ENCODE results near the gene GNG12. TPM values are rescaled to one million over a fixed set of nuclear protein-coding genes. Genes with fewer than 3 reads are reported as not detected.

The GNG12 gene
- total RNA-seq, 4 donors from 2014 or later = 89.6 to 129 (median 90.9) TPM

DNA sequence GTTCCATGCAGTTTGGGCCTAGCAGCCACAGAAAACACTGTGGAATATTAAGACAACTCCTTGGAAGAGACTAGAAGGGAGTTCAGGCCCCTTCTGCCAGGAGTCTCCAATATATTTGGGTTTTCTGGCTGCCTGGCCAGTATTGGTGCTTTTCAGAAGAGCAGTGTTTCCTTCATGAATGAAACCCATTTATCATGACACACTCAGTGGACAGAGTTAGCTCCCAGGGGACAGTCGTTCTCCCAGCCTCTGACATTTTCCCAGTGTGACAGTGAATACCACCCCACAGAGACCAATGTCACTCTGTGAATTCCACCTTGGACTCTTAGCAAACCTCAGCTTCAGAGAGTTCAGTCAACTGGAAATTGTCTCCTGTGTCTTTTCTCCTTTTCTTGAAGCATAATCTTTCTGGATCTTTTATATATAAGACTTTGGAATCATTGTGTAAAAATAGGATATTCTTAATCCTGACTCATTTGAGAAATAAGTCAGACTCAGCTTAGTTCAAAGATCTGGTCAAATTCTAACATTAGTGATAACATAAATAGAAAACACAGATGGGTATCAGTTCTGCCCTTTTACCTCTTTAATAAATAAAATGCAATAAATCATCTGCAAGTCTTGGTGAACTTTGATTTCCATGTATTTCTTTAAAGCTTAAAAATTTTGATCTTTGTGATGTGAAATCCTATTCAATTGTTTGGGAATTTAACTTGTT is 40.4 kb downstream of the GNG12 start:
- Histone ChIP-seq H3K4me3 (no peak overlapping the region), H3K4me1 (peaks cover 46% of the 10 kb centered on the region)
- WGBS = 65% methylated on average over 1 of the region's 1 CpG

DNA sequence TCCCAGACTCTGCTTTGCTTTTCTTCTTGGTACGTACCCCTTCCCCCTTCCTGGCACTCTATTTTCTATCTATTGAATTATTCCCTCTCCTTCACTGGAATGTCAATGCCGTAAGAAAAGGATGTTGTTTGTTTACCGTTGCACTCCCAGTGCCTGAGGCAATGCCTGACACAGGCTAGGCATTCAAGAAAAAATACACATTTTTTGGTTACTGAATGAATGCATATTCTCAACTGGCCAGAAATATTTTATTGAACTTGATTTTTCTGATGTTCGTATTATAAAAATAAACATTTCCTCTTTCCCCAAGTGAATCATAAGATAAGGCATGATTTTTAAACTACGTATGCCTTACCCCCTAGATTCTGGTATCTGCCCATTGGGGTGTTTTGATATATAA is 41.2 kb downstream of the GNG12 start:
- DNase-seq (ENCODE audit: low spot score in 2 of 2) = no peak
- H3K4me3 ChIP-seq = no peak overlapping the region
- H3K9me3 ChIP-seq = no peaks in the 10 kb centered on the region
- peaks cover 46% of the 10 kb centered on the region for H3K4me1 ChIP-seq
- no peaks in the 10 kb centered on the region for H3K27me3 ChIP-seq
- peak overlapping the region; percentile 50 for H3K27ac ChIP-seq
- no peak for TF ChIP-seq POLR2A (IDR thresholded peaks at IDR 0.05)
- no peak for TF ChIP-seq POLR2AphosphoS5 (IDR thresholded peaks at IDR 0.05)
- TF ChIP-seq, protein P1, sequence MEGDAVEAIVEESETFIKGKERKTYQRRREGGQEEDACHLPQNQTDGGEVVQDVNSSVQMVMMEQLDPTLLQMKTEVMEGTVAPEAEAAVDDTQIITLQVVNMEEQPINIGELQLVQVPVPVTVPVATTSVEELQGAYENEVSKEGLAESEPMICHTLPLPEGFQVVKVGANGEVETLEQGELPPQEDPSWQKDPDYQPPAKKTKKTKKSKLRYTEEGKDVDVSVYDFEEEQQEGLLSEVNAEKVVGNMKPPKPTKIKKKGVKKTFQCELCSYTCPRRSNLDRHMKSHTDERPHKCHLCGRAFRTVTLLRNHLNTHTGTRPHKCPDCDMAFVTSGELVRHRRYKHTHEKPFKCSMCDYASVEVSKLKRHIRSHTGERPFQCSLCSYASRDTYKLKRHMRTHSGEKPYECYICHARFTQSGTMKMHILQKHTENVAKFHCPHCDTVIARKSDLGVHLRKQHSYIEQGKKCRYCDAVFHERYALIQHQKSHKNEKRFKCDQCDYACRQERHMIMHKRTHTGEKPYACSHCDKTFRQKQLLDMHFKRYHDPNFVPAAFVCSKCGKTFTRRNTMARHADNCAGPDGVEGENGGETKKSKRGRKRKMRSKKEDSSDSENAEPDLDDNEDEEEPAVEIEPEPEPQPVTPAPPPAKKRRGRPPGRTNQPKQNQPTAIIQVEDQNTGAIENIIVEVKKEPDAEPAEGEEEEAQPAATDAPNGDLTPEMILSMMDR (IDR thresholded peaks at IDR 0.05) = no peak
- no peak for TF ChIP-seq EP300 (IDR thresholded peaks at IDR 0.05)
- WGBS = 46% methylated on average over 5 of the region's 5 CpGs
- no peaks in the 10 kb centered on the region for H3K36me3 ChIP-seq

More for the DNA sequence above, 40.4 kb downstream of the GNG12 start:
- TF ChIP-seq, protein P1 (IDR thresholded peaks at IDR 0.05) = no peak
- TF ChIP-seq POLR2A (IDR thresholded peaks at IDR 0.05) (no peak), POLR2AphosphoS5 (IDR thresholded peaks at IDR 0.05) (no peak), EP300 (IDR thresholded peaks at IDR 0.05) (no peak)
- peak overlapping the region; percentile 50 for H3K27ac ChIP-seq
- H3K9me3 ChIP-seq = no peaks in the 10 kb centered on the region
- no peaks in the 10 kb centered on the region for H3K36me3 ChIP-seq
- H3K27me3 ChIP-seq = no peaks in the 10 kb centered on the region
- DNase-seq (ENCODE audit: low spot score in 2 of 2) = no peak

DNA sequence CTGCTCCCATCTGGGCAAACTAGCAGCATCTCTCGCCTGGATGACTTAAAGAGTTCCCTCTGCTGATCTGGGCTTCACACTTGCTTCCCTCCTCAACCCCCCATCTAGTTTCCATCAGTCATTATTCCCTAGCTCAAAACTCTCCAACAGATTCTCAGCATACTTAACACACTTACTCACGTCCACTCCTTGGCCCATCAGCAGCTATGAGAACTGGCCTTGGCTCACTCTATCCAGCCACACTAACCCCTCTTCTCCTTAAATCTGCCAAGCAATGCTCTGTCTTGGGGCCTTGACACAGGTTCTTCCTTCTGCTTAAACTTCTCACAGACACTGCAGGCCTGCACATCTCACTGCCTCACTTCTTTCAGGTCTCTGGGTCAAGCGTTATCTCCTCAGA is 41.6 kb downstream of the GNG12 start:
- H3K4me1 ChIP-seq = peaks cover 46% of the 10 kb centered on the region
- TF ChIP-seq, protein P1 (IDR thresholded peaks at IDR 0.05) = no peak
- no peak for TF ChIP-seq EP300 (IDR thresholded peaks at IDR 0.05)
- no peak for TF ChIP-seq POLR2AphosphoS5 (IDR thresholded peaks at IDR 0.05)
- TF ChIP-seq POLR2A (IDR thresholded peaks at IDR 0.05) = no peak

DNA sequence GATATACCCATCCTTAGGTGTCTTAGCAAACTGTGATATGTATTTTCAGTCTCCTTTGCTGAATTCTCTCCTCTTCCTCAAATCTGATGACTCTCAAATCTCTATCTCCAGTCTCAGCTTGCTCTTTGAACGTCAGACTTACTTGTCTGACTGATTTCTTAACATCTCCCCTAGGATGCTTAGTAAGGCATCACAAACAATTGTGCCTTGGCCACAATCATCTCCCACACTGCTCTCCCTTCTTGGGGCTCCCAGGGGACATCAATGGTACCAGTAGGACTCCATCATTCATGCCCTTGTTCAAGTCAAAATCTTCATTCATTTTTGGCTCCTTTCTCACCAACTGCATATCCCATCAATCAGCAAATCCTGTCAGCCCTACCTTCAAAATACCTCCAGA is 42.0 kb downstream of the GNG12 start:
- DNase-seq (ENCODE audit: low spot score in 2 of 2) = no peak
- TF ChIP-seq POLR2A (IDR thresholded peaks at IDR 0.05) = no peak
- peak overlapping the region; percentile 6 for H3K27ac ChIP-seq

More for the DNA sequence above, 41.6 kb downstream of the GNG12 start:
- H3K27ac ChIP-seq = peak overlapping the region; percentile 50
- no peaks in the 10 kb centered on the region for H3K36me3 ChIP-seq
- H3K4me3 ChIP-seq = no peak overlapping the region
- no peaks in the 10 kb centered on the region for H3K9me3 ChIP-seq
- H3K27me3 ChIP-seq = no peaks in the 10 kb centered on the region
- WGBS = 79% methylated on average over 3 of the region's 3 CpGs
- DNase-seq (ENCODE audit: low spot score in 2 of 2) = no peak

DNA sequence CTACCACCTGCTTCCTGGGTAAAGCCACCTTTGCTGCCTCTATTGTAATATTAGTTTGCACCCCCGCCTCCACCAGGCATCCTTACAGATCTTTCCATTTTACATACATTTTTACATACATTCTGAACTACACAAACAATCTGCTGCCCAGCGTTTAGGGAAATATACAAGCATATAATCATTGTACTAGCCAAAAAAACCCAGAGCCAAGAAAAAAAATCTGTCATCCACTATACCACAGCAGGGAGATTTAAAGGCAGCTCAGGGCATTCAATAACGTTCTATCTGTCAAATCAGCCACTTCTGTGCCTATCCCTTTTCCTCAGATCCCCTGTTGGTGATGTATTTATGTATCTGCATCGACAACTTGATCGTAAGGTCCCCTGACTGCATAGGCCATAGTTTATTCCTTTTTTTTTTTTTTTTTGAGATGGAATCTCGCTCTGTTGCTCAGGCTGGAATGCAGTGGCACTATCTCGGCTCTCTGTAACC is 43.0 kb downstream of the GNG12 start:
- peaks cover 57% of the 10 kb centered on the region for H3K4me1 ChIP-seq
- WGBS = 78% methylated on average over 7 of the region's 7 CpGs

More for the DNA sequence above, 42.0 kb downstream of the GNG12 start:
- H3K36me3 ChIP-seq = no peaks in the 10 kb centered on the region
- 26% methylated on average over 1 of the region's 1 CpG for WGBS
- no peaks in the 10 kb centered on the region for H3K9me3 ChIP-seq
- H3K4me1 ChIP-seq = peaks cover 49% of the 10 kb centered on the region
- H3K27me3 ChIP-seq = no peaks in the 10 kb centered on the region
- H3K4me3 ChIP-seq = no peak overlapping the region

More for the DNA sequence above, 43.0 kb downstream of the GNG12 start:
- H3K27ac ChIP-seq = no peak overlapping the region
- no peak for DNase-seq (ENCODE audit: low spot score in 2 of 2)
- no peak overlapping the region for H3K4me3 ChIP-seq
- no peaks in the 10 kb centered on the region for H3K27me3 ChIP-seq
- H3K36me3 ChIP-seq = no peaks in the 10 kb centered on the region
- no peaks in the 10 kb centered on the region for H3K9me3 ChIP-seq
- TF ChIP-seq EP300 (IDR thresholded peaks at IDR 0.05) (no peak), POLR2A (IDR thresholded peaks at IDR 0.05) (no peak), POLR2AphosphoS5 (IDR thresholded peaks at IDR 0.05) (no peak)
- TF ChIP-seq, protein P1 (IDR thresholded peaks at IDR 0.05) = no peak
